ENCODE data around the gene SLC35F3.

DNA sequence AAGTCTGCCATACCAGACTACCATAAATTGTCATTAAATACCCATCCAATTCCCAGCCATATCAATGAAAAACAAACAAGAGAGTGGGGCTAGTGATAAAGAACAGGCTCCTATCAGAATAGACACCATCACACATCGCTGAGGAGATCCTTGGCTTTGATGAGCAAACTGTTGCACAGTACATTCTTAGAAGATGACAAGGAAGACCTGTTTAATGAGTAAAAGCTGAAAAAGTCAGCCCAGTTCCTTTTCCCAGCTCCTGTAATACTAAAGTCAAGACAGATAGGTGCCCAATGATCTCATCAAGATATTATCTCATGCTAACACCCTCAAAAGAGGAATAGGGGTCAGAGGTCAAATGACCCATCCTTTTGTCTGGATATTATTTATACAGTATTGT lies 304.3 kb downstream of the SLC35F3 start:
- TF ChIP-seq, protein P1, sequence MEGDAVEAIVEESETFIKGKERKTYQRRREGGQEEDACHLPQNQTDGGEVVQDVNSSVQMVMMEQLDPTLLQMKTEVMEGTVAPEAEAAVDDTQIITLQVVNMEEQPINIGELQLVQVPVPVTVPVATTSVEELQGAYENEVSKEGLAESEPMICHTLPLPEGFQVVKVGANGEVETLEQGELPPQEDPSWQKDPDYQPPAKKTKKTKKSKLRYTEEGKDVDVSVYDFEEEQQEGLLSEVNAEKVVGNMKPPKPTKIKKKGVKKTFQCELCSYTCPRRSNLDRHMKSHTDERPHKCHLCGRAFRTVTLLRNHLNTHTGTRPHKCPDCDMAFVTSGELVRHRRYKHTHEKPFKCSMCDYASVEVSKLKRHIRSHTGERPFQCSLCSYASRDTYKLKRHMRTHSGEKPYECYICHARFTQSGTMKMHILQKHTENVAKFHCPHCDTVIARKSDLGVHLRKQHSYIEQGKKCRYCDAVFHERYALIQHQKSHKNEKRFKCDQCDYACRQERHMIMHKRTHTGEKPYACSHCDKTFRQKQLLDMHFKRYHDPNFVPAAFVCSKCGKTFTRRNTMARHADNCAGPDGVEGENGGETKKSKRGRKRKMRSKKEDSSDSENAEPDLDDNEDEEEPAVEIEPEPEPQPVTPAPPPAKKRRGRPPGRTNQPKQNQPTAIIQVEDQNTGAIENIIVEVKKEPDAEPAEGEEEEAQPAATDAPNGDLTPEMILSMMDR (IDR thresholded peaks at IDR 0.05; ENCODE audit: low read depth, low read length, missing input control), result no peak
- TF ChIP-seq YY1 (IDR thresholded peaks at IDR 0.05), result no peak
- no peak for TF ChIP-seq SP1 (IDR thresholded peaks at IDR 0.05)
- TF ChIP-seq RAD21 (IDR thresholded peaks at IDR 0.05), result no peak
- TF ChIP-seq FOXA2 (IDR thresholded peaks at IDR 0.05), result no peak
